Mucosa of descending colon (tissue), 3 donors: ENCODE results near the gene ABCE1. TPM values are rescaled to one million over a fixed set of nuclear protein-coding genes. Genes with fewer than 3 reads are reported as not detected.

ENCODE experiments used
- ATAC-seq: fragments of 200-7000 bp; cut with Tn5 transposase; one replicate; pipeline ENCODE4 v1.9.1; 2020; ENCODE audit warnings: mild to moderate bottlenecking, moderate library complexity
- DNase-seq, 3 donors: peaks; one replicate each; pipeline ENCODE4 v3.0.0-alpha.2; 2020
- H3K36me3 ChIP-seq: fragments of 200-600 bp; one replicate; pipeline ENCODE4 v1.8.0; 2021; ENCODE audit warnings: low read depth, mild to moderate bottlenecking
- H3K4me1 ChIP-seq: fragments of 200-600 bp; one replicate; pipeline ENCODE4 v1.8.0; 2021; ENCODE audit warnings: low read depth, mild to moderate bottlenecking
- H3K4me3 ChIP-seq: fragments of 200-600 bp; one replicate; pipeline ENCODE4 v1.8.0; 2021; ENCODE audit warnings: mild to moderate bottlenecking
- H3K9me3 ChIP-seq: fragments of 200-600 bp; one replicate; pipeline ENCODE4 v1.8.0; 2021; ENCODE audit warnings: mild to moderate bottlenecking
- intact Hi-C, 2 donors: fragments of 100-400 bp; cut with DNase I in 1 of 2; cut with micrococcal nuclease in 1 of 2; formaldehyde crosslinking; loops; one replicate each; pipeline versions ENCODE4 v1.11.0 to v1.11.1; 2022; cut with DNase I, micrococcal nuclease
- long read RNA-seq, 2 donors: library from polyadenylated mRNA; unstranded; transcript quantifications; one replicate each; pipeline ENCODE4 v2.0.0, GENCODE V29; 2019 to 2021
- total RNA-seq, 3 donors: library from RNA; stranded (reverse); fragmentation: NEBNext Ultra II Directional in 2 of 3; extraction: Animal tissue kit (Norgen Biotek cat#: 25700) in 2 of 3; gene quantifications; one replicate each; pipeline versions ENCODE4 v1.2.1 to v1.2.4, GENCODE V29; 2021 to 2023
- TF ChIP-seq, protein P1 (sequence below): fragments of 200-600 bp; IDR thresholded peaks from one replicate; pipeline ENCODE4 v1.8.0; 2022; ENCODE audit warnings: antibody characterized with exemption, mild to moderate bottlenecking
- donor health status: DM: no; HTN: no; CAD: no; lungs with moderate emphysema.
- donor health status: DM: no; HTN: no; CAD: no.
- donor health status: DM: no; HTN: yes; CAD: no.

ABCE1 gene
- 10 to 100 TPM; 23.6 to 29.1 (median 25.1) TPM for total RNA-seq
- long read RNA-seq, donor 1, transcript ABCE1-201 (18 exons, 3,921 nt), result major isoform, 20 of 23 reads
- long read RNA-seq, donor 1, partial matches to known transcripts, result 1 of 23 reads
- long read RNA-seq, donor 1, other reads (novel, unspliced or antisense), result 2 of 23 reads
- long read RNA-seq, donor 2, partial matches to known transcripts, result 5 of 11 reads
- long read RNA-seq, donor 2, other reads (novel, unspliced or antisense), result 2 of 11 reads

DNA sequence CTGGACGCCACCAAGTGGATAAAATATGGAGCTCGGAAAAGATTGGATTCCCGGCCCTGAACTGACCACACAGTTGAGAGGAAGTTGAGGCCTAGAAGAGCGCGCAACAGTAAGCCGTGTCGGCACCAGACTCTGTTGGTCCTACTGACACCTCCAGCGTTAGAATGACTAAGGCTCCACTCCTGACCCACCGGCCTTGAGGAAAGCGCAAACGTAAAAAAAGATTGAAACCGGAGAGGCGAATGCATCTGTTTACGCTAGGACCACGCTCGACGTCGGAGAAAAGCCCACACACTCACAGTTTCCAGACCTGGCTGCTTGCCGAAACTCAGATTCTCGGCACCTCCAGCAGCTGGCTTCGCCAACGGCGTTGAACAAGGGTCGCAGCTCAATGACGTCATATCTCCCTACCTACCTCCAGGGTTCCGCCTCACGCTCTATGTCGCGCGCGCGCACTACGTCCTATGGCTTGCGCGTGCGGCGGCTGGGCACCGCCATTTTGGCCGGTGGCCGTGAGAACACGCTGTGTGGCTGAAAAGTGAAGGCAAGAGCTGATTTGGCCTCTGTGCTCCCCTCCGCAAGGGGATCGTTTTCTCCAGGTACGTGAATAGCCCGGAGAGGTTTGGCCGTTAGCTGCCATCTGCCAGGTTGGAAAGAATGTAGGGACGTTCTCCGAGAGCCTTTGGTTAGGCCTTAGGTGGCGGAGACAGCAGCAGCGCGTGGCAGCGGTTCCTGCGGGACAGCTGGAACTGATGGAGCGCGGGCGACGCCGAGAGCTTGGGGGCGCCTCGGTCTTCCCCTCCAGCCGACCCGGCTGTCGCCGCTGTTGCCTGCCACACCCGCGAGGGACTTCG, at the start of gene ABCE1, which contains the start of gene ANAPC10:
ABCE1 (plus strand) TSS at position 491 of the 854 bp plus-strand sequence. CDS start 6,102 bp downstream, outside the sequence.
ANAPC10 (minus strand) TSS at position 376 of the 854 bp plus-strand sequence. CDS start 2,097 bp downstream, outside the sequence.
- Histone ChIP-seq H3K9me3 (peaks cover 5% of the 10 kb centered on the region), H3K36me3 (no peaks in the 10 kb centered on the region), H3K4me1 (peaks cover 20% of the 10 kb centered on the region), H3K4me3 (peak within 1 kb of the TSS; percentile 56)
- intact Hi-C loops, result no loop called here
- TF ChIP-seq, protein P1, sequence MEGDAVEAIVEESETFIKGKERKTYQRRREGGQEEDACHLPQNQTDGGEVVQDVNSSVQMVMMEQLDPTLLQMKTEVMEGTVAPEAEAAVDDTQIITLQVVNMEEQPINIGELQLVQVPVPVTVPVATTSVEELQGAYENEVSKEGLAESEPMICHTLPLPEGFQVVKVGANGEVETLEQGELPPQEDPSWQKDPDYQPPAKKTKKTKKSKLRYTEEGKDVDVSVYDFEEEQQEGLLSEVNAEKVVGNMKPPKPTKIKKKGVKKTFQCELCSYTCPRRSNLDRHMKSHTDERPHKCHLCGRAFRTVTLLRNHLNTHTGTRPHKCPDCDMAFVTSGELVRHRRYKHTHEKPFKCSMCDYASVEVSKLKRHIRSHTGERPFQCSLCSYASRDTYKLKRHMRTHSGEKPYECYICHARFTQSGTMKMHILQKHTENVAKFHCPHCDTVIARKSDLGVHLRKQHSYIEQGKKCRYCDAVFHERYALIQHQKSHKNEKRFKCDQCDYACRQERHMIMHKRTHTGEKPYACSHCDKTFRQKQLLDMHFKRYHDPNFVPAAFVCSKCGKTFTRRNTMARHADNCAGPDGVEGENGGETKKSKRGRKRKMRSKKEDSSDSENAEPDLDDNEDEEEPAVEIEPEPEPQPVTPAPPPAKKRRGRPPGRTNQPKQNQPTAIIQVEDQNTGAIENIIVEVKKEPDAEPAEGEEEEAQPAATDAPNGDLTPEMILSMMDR, result no peak
- ATAC-seq (peak; percentile 99), DNase-seq (peak; percentile 93 to 99 (median 96))

DNA sequence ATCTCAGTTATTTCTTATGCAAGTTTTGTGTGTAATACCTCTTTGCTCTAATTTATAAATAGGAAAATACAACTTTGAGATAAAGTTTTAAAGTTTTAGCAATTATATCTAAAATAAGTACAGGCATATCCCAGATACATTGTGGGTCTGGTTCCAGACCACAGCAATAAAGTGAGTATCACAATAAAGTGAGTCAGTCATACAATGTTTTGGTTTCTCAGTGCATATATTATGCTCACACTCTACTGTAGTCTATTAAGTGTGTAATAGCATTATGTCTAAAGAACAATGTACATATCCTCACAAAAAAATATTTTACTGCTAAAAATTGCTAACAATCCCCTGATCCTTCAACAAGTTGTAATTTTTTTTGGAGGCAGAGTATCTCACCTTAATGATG, 49.3 kb upstream of the ABCE1 start:
- H3K4me3 ChIP-seq, result no peak overlapping the region
- no peak for ATAC-seq
- H3K36me3 ChIP-seq, result no peaks in the 10 kb centered on the region
- intact Hi-C loops, result no loop called here
- H3K9me3 ChIP-seq, result no peaks in the 10 kb centered on the region
- H3K4me1 ChIP-seq, result no peaks in the 10 kb centered on the region
- TF ChIP-seq, protein P1, result no peak
- no peak for DNase-seq

DNA sequence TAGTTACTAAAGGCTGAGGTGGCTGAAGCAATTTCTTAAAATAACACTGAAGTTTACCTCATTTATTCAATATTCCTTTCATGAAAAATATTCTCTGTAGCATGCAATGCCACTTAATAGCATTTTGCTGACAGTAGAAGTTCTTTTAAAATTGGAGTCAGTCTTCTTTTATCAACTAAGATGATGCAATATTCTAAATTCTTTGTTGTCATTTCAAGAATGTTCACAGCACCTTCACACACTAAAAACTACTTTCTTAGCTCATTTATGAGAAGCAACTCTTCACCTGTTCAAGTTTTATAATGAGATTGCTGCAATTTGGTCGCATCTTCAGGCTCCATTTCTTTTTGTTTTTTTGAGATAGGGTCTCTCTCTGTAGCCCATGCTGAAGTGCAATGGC, 48.9 kb upstream of the ABCE1 start:
- intact Hi-C loops, result no loop called here
- no peak for ATAC-seq

DNA sequence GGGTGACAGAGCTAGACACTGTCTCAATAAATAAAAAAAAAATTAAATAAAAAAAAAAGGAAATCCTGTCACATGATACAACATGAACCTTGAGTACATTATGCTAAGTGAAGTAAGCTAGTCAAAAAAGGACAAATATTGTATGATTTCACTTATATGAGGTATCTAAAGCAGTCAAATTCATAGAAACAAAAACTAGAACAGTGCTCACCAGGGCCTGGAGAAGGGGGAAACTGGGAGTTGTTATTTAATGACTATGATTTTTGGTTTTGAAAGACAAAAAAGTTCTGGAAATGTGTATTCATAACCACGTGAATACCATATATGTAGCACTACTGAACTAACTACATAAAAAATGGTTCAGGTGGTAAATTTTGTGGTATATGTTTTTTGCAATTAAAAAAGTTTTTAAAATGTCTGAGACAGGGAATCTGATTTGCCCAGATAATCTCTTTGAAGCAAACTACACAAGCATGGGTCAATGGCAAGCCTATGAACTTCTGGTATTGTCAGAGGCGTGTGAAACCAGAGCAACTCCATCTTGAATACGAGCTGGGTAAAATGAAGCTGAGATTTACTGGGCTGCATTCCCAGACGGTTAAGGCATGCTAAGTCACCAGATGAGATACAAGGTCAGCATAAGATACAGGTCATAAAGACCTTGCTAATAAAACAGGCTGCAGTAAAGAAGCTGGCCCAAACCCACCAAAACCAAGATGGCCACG, 42.4 kb upstream of the ABCE1 start:
- DNase-seq, result no peak
- no peaks in the 10 kb centered on the region for H3K9me3 ChIP-seq
- TF ChIP-seq, protein P1, result no peak
- H3K4me1 ChIP-seq, result no peaks in the 10 kb centered on the region
- intact Hi-C loops, result no loop called here
- no peaks in the 10 kb centered on the region for H3K36me3 ChIP-seq
- ATAC-seq, result no peak
- H3K4me3 ChIP-seq, result no peak overlapping the region

More for the DNA sequence above, 48.9 kb upstream of the ABCE1 start:
- H3K4me1 ChIP-seq, result no peaks in the 10 kb centered on the region
- DNase-seq, result no peak
- no peak overlapping the region for H3K4me3 ChIP-seq
- TF ChIP-seq, protein P1, result no peak
- H3K36me3 ChIP-seq, result no peaks in the 10 kb centered on the region
- H3K9me3 ChIP-seq, result no peaks in the 10 kb centered on the region

DNA sequence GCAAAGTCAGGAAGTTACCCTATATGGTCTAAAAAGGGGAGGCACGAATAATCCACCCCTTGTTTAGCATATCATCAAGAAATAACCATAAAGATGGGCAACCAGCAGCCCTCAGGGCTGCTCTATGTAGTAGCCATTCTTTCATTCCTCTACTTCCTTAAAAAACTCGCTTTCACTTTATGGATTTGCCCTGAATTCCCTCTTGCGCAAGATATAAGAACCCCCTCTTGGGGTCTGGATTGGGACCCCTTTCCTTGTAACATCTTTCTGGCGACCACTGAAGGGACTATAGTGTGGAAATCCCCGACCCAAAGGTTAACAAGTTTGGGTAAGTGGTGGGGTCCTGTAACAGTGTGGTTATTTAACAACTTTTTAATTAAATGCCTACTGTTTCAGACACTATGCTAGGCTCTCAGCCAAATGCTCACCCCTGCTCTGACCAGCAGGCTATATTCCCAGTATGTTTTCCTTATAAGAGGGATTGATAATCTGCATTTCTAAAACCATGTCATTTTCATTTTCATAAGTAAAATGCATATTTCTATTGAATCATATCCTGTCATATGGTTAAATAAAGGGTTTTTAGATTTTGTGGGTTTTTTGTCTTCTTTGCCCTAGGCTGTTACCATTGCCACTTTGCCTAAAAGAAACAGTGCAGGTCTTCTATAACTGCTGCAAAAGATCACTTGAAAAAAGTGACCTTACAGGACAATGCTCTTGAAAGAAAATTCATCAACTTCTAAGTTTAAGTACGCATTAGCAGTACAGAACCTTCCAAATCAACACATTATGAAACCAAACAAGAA, 41.6 kb upstream of the ABCE1 start:
- Histone ChIP-seq H3K4me1 (no peaks in the 10 kb centered on the region), H3K4me3 (no peak overlapping the region), H3K9me3 (no peaks in the 10 kb centered on the region), H3K36me3 (no peaks in the 10 kb centered on the region)
- no peak for DNase-seq
- intact Hi-C loops, result no loop called here
- no peak for ATAC-seq
- TF ChIP-seq, protein P1, result no peak
